Tibial nerve (tissue), 4 donors: ENCODE measurements around the gene ZBTB22. TPM values are rescaled to one million over a fixed set of nuclear protein-coding genes. Genes with fewer than 3 reads are reported as not detected.

Experiments
- DNase-seq, 2 donors: peaks; one replicate each; pipeline ENCODE4 v3.0.0-alpha.2; 2019; ENCODE audit warnings: low spot score in 2 of 2
- H3K27ac ChIP-seq, 4 donors: fragments of 200-600 bp; sonication (generic) in 3 of 4; one replicate each; pipeline ENCODE4 v1.5.1; 2017 to 2019; ENCODE audit warnings: mild to moderate bottlenecking in 1 of 4
- H3K27me3 ChIP-seq, 2 donors: fragments of 200-600 bp; sonication (generic) in 1 of 2; one replicate each; pipeline versions ENCODE4 v1.5.1 to v1.6.0; 2017 to 2019
- H3K36me3 ChIP-seq, 3 donors: fragments of 200-600 bp; sonication (generic); one replicate each; pipeline ENCODE4 v1.5.1; 2018 to 2019
- H3K4me1 ChIP-seq, 4 donors: fragments of 200-600 bp; sonication (generic) in 3 of 4; one replicate each; pipeline ENCODE4 v1.5.1; 2017 to 2019
- H3K4me3 ChIP-seq, 4 donors: fragments of 200-600 bp; sonication (generic) in 3 of 4; one replicate each; pipeline ENCODE4 v1.5.1; 2017 to 2019; ENCODE audit warnings: mild to moderate bottlenecking in 1 of 4, moderate library complexity in 1 of 4
- H3K9me3 ChIP-seq, 4 donors: fragments of 200-600 bp; sonication (generic) in 3 of 4; one replicate each; pipeline ENCODE4 v1.5.1; 2017 to 2019
- CTCF ChIP-seq, 5 experiments: fragments of 200-600 bp in 3 of 5; fragments of 450-650 bp in 2 of 5; sonication (generic) in 3 of 5; IDR thresholded peaks; one replicate each; pipeline ENCODE4 v1.5.1; 2016 to 2019; ENCODE audit warnings: antibody characterized with exemption in 5 of 5, mild to moderate bottlenecking in 3 of 5, moderate library complexity in 2 of 5
- EP300 ChIP-seq, 2 donors: sonication (generic); formaldehyde crosslinking; IDR thresholded peaks; one replicate each; pipeline ENCODE4 v1.6.1; 2017; ENCODE audit warnings: antibody characterized with exemption in 2 of 2, mild to moderate bottlenecking in 1 of 2
- POLR2A ChIP-seq, 2 donors: fragments of 450-650 bp; IDR thresholded peaks; one replicate each; pipeline ENCODE4 v1.6.1; 2017; ENCODE audit warnings: antibody characterized with exemption in 2 of 2, mild to moderate bottlenecking in 2 of 2, moderate library complexity in 2 of 2
- WGBS, 2 donors: methylation state at CpG; one replicate each; pipeline ENCODE4 v1.1.5; 2018; 5-methylcytosine and 5-hydroxymethylcytosine counted together
- total RNA-seq, 4 donors: library from RNA; depleted of rRNA; stranded (reverse); fragments of >200 nt; gene quantifications; one replicate each; pipeline ENCODE4 v1.1.0, GENCODE V29; 2016

ZBTB22 gene
- total RNA-seq, 4 donors from 2014 or later: 13.8 to 21.6 (median 17.5) TPM

- Histone ChIP-seq H3K4me3 (peak overlapping the region; percentile 68 to 85 (median 77)), H3K27me3 (no peaks in the 10 kb centered on the region), H3K4me1 (peaks cover 3 to 46% (median 11%) of the 10 kb centered on the region in 4 donors), H3K9me3 (no peaks in the 10 kb centered on the region), H3K36me3 (peaks cover 0 to 60% (median 14%) of the 10 kb centered on the region in 3 donors), H3K27ac (peak overlapping the region; percentile 90 to 98 (median 97))
- peak; percentile 67 to 88 for DNase-seq
- peak in 1 of 2 donors; percentile 53 for TF ChIP-seq EP300 (IDR thresholded peaks at IDR 0.05)
- no peak for TF ChIP-seq CTCF (IDR thresholded peaks at IDR 0.05)
- TF ChIP-seq POLR2A (IDR thresholded peaks at IDR 0.05): peak in 1 of 2 donors; percentile 45
- WGBS, 2 donors: 2% methylated on average over 37 to 42 of the region's 42 CpGs
These were observed 19.4 kb downstream of the ZBTB22 start for GRCh38 chr6:33297956-33298772.

- no peaks in the 10 kb centered on the region for H3K9me3 ChIP-seq
- DNase-seq: no peak
- peaks cover 3 to 46% (median 11%) of the 10 kb centered on the region in 4 donors for H3K4me1 ChIP-seq
- peak overlapping the region; percentile 90 to 98 (median 97) for H3K27ac ChIP-seq
- WGBS, 2 donors: 13 to 16% methylated on average over 15 to 16 of the region's 16 CpGs
- peaks cover 0 to 60% (median 15%) of the 10 kb centered on the region in 3 donors for H3K36me3 ChIP-seq
- H3K4me3 ChIP-seq: peak overlapping the region; percentile 68 to 85 (median 77)
- no peaks in the 10 kb centered on the region for H3K27me3 ChIP-seq
- no peak for TF ChIP-seq EP300 (IDR thresholded peaks at IDR 0.05)
- TF ChIP-seq CTCF (IDR thresholded peaks at IDR 0.05): no peak
- TF ChIP-seq POLR2A (IDR thresholded peaks at IDR 0.05): no peak
These were observed 20.1 kb downstream of the ZBTB22 start for GRCh38 chr6:33297406-33297955.

- peak overlapping the region in 3 of 4 donors; percentile 68 to 85 (median 72) for H3K4me3 ChIP-seq
- H3K27ac ChIP-seq: peak overlapping the region; percentile 90 to 98 (median 97)
- peaks cover 3 to 43% (median 11%) of the 10 kb centered on the region in 4 donors for H3K4me1 ChIP-seq
- DNase-seq: no peak
- H3K27me3 ChIP-seq: no peaks in the 10 kb centered on the region
- 68 to 72% methylated on average over 7 to 12 of the region's 12 CpGs for WGBS, 2 donors
- peaks cover 0 to 60% (median 15%) of the 10 kb centered on the region in 3 donors for H3K36me3 ChIP-seq
- no peak for TF ChIP-seq EP300 (IDR thresholded peaks at IDR 0.05)
- TF ChIP-seq POLR2A (IDR thresholded peaks at IDR 0.05): no peak
- no peak for TF ChIP-seq CTCF (IDR thresholded peaks at IDR 0.05)
- H3K9me3 ChIP-seq: no peaks in the 10 kb centered on the region
These were observed 20.6 kb downstream of the ZBTB22 start for GRCh38 chr6:33296797-33297405.

GRCh38 chr6:33295621-33296369 lies 21.7 kb downstream of the ZBTB22 start:
- TF ChIP-seq CTCF (IDR thresholded peaks at IDR 0.05) (no peak), EP300 (IDR thresholded peaks at IDR 0.05) (no peak), POLR2A (IDR thresholded peaks at IDR 0.05) (no peak)
- H3K9me3 ChIP-seq: no peaks in the 10 kb centered on the region
- DNase-seq: no peak
- H3K27me3 ChIP-seq: no peaks in the 10 kb centered on the region
- 77 to 78% methylated on average over 14 to 15 of the region's 15 CpGs for WGBS, 2 donors
- H3K4me3 ChIP-seq: no peak overlapping the region
- peaks cover 0 to 63% (median 15%) of the 10 kb centered on the region in 3 donors for H3K36me3 ChIP-seq
- H3K27ac ChIP-seq: no peak overlapping the region
- peaks cover 3 to 34% (median 9%) of the 10 kb centered on the region in 4 donors for H3K4me1 ChIP-seq
